Right lobe of liver (tissue), 6 donors: ENCODE measurements around the gene HSP90AB1. TPM values are rescaled to one million over a fixed set of nuclear protein-coding genes. Genes with fewer than 3 reads are reported as not detected.

Experiments
- ATAC-seq, 4 donors: fragments of 200-7000 bp; cut with Tn5 transposase; one replicate each; pipeline ENCODE4 v1.9.1; 2020; ENCODE audit warnings: mild to moderate bottlenecking in 4 of 4, moderate library complexity in 4 of 4
- DNase-seq, 3 donors: peaks; one replicate each; pipeline ENCODE4 v3.0.0-alpha.2; 2020
- H3K27ac ChIP-seq, 3 donors: fragments of 200-600 bp; one replicate each; pipeline ENCODE4 v1.8.0; 2022
- H3K27me3 ChIP-seq, 2 donors: fragments of 200-600 bp; one replicate each; pipeline ENCODE4 v1.8.0; 2022
- H3K36me3 ChIP-seq, 4 donors: fragments of 200-600 bp; sonication (generic) in 1 of 4; one replicate each; pipeline versions ENCODE4 v1.5.1 to v1.8.0; 2017 to 2022; ENCODE audit warnings: control low read depth in 1 of 4
- H3K4me1 ChIP-seq, 4 donors: fragments of 200-600 bp; sonication (generic) in 1 of 4; one replicate each; pipeline versions ENCODE4 v1.5.1 to v1.8.0; 2017 to 2022; ENCODE audit warnings: control low read depth in 1 of 4
- H3K4me3 ChIP-seq, 3 donors: fragments of 200-600 bp; one replicate each; pipeline ENCODE4 v1.8.0; 2022
- H3K9me3 ChIP-seq, 4 donors: fragments of 200-600 bp; sonication (generic) in 1 of 4; one replicate each; pipeline versions ENCODE4 v1.5.1 to v1.8.0; 2017 to 2022; ENCODE audit warnings: control low read depth in 1 of 4
- POLR2A ChIP-seq: fragments of 450-650 bp; IDR thresholded peaks from one replicate; pipeline ENCODE4 v1.6.1; 2017; ENCODE audit warnings: antibody characterized with exemption, mild to moderate bottlenecking
- WGBS: methylation state at CpG from one replicate; pipeline ENCODE4 v1.1.6; 2018; ENCODE audit warnings: low coverage, low lambda C conversion rate; ENCODE audit not compliant: insufficient coverage; ENCODE audit errors: missing lambda C conversion rate; 5-methylcytosine and 5-hydroxymethylcytosine counted together
- intact Hi-C, 2 donors: fragments of 100-400 bp; cut with DNase I; formaldehyde crosslinking; loops; one replicate each; pipeline versions ENCODE4 v1.11.2 to v1.14.1; 2022
- total RNA-seq, 6 experiments: library from RNA; depleted of rRNA in 2 of 6; stranded (reverse); fragments of >200 nt in 2 of 6; fragmentation: NEBNext Ultra II Directional in 3 of 6; extraction: Animal tissue kit (Norgen Biotek cat#: 25700) in 3 of 6; gene quantifications; one replicate each; pipeline versions ENCODE4 v1.1.0 to v1.2.4, GENCODE V29; 2016 to 2023
- TF ChIP-seq, protein P1 (sequence below), 4 donors: fragments of 200-600 bp in 3 of 4; fragments of 450-650 bp in 1 of 4; IDR thresholded peaks; one replicate each; pipeline versions ENCODE4 v1.5.1 to v1.8.0; 2016 to 2022; ENCODE audit warnings: antibody characterized with exemption in 4 of 4, mild to moderate bottlenecking in 2 of 4
- donor health status: DM: no; HTN: yes; CAD: no.
- donor health status: DM: no; HTN: no; CAD: no.
- donor health status: DM: no; HTN: no; CAD: no.
- donor health status: DM: no; HTN: yes; CAD: no.
- donor health status: DM: no; HTN: yes; CAD: no.

The HSP90AB1 gene
- total RNA-seq, 6 experiments from 2014 or later: 183 to 566 (median 345) TPM

DNA sequence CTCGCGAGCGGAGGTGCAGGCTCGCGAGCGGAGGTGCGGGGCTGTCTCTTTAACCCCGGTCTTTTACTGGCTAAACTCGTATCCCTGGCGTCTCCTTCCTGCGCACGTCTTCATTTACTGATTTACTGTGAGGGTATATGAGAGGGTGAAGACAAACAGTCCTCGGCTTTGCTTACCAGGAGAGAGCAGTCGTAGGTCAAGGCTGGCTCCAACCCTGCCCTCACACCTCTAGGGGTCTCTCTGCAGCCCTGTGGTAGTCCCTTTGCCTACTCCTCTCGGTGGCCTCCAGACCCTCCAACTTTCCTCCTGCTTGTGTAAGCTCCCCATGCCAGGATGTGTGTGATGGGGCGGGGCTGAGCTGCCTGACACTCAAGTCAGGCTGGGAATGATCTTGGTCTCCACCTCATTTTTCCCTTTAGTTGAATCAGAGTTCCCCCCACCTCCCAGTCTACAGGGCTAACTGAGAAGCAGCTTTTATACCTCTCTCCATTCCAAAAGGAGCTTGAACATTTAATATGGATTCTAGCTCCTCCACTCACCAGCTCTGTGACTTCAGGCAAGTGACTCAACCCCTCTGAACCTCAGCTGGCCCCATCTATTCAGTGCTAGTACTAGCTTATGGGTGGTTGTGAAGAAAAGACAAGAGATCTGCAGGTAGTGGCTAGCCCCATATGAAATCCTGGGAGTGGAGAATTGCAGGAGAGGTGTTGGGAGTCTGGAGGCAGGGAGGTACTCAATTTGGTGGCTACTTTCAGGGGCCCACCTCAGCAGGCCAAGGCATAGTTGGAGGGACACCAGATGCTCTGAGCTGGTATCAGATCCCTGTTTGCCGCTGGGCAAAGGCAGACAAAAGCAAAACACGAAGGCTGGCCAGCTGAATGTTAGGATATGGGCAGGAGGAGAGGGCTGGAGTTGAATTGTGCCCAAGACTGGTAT is 22.6 kb upstream of the HSP90AB1 start:
- Histone ChIP-seq H3K27ac (peak overlapping the region in 2 of 3 donors; percentile 67 to 78), H3K4me3 (peak overlapping the region; percentile 70 to 80 (median 70)), H3K36me3 (no peaks in the 10 kb centered on the region), H3K27me3 (no peaks in the 10 kb centered on the region), H3K4me1 (peaks cover 0 to 87% (median 35%) of the 10 kb centered on the region in 4 donors), H3K9me3 (no peaks in the 10 kb centered on the region)
- intact Hi-C loops: no loop called here
- WGBS: 5% methylated on average over 10 of the region's 18 CpGs
- TF ChIP-seq, protein P1, sequence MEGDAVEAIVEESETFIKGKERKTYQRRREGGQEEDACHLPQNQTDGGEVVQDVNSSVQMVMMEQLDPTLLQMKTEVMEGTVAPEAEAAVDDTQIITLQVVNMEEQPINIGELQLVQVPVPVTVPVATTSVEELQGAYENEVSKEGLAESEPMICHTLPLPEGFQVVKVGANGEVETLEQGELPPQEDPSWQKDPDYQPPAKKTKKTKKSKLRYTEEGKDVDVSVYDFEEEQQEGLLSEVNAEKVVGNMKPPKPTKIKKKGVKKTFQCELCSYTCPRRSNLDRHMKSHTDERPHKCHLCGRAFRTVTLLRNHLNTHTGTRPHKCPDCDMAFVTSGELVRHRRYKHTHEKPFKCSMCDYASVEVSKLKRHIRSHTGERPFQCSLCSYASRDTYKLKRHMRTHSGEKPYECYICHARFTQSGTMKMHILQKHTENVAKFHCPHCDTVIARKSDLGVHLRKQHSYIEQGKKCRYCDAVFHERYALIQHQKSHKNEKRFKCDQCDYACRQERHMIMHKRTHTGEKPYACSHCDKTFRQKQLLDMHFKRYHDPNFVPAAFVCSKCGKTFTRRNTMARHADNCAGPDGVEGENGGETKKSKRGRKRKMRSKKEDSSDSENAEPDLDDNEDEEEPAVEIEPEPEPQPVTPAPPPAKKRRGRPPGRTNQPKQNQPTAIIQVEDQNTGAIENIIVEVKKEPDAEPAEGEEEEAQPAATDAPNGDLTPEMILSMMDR (IDR thresholded peaks at IDR 0.05): peak in 1 of 4 donors; percentile 4
- no peak for TF ChIP-seq POLR2A
- ATAC-seq (no peak), DNase-seq (no peak)

DNA sequence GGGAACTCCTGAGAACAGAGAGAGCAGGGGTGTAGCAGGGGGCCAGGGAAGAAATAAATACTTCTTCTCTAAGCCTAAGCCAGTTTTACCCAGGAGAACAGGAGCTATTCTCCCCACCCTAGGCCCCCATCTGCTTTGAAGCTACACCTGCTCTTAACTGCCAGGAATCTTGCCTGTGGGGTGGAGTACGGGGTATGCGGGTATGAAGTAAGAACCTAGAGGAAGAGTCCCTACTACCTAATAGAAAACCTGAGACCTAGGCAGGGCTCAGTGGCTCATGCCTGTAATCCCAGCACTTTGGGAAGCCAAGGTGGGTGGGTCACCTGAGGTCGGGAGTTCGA is 22.0 kb upstream of the HSP90AB1 start:
- 54% methylated on average over 2 of the region's 4 CpGs for WGBS
- no peaks in the 10 kb centered on the region for H3K36me3 ChIP-seq
- peaks cover 0 to 91% (median 37%) of the 10 kb centered on the region in 4 donors for H3K4me1 ChIP-seq
- no peaks in the 10 kb centered on the region for H3K9me3 ChIP-seq
- no peaks in the 10 kb centered on the region for H3K27me3 ChIP-seq
- peak overlapping the region in 1 of 3 donors; percentile 80 for H3K4me3 ChIP-seq
- intact Hi-C loops: no loop called here
- DNase-seq: no peak
- H3K27ac ChIP-seq: peak overlapping the region in 1 of 3 donors; percentile 77
- no peak for ATAC-seq
- TF ChIP-seq, protein P1 (IDR thresholded peaks at IDR 0.05): no peak
- TF ChIP-seq POLR2A: no peak

DNA sequence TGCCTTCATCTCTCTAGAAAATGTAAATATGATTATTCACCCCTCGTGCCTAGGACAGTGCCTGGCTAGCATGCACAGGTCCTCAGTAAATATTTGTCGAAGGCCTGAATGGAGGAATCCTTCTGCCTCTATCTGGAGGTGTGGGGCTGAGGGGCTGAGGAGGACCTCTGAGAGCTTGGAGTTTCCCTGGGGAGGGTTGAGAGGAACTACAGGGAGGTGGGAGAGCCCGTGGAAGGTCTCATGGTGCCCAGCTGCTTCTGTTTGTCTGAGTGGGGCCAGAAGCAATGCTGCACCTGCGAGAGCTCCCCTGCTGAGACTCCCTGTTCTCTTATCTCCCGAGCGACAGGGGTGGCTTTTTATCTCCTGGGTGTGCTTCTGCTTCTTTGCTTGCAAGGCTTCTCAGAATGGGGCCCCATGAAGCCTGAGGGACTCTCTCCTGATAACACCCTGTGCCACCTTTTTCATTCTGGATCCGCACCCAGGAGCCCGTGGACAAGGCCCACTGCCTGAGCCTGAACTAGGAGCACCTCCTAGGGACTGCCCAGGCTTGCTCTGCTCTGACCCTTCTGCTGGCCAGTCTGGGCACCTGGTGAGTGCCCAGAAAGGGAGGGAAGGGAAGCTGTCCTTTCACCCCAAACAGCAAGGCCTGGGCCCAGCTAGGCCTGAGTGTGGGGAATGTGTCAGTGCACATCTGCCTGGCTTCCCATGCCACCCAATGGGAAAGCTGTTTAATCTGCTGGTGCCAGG is 21.1 kb upstream of the HSP90AB1 start:
- peaks cover 0 to 92% (median 36%) of the 10 kb centered on the region in 4 donors for H3K4me1 ChIP-seq
- TF ChIP-seq, protein P1 (IDR thresholded peaks at IDR 0.05): peak in 1 of 4 donors; percentile 10
- no peak for TF ChIP-seq POLR2A
- peak overlapping the region in 1 of 3 donors; percentile 77 for H3K27ac ChIP-seq
- 38% methylated on average over 7 of the region's 8 CpGs for WGBS
- intact Hi-C loops: no loop called here
- no peaks in the 10 kb centered on the region for H3K36me3 ChIP-seq
- no peaks in the 10 kb centered on the region for H3K9me3 ChIP-seq
- no peaks in the 10 kb centered on the region for H3K27me3 ChIP-seq
- DNase-seq (peak in 2 of 3 donors; percentile 79 to 84), ATAC-seq (peak in 2 of 4 donors; percentile 7 to 35)
- H3K4me3 ChIP-seq: peak overlapping the region in 1 of 3 donors; percentile 13

DNA sequence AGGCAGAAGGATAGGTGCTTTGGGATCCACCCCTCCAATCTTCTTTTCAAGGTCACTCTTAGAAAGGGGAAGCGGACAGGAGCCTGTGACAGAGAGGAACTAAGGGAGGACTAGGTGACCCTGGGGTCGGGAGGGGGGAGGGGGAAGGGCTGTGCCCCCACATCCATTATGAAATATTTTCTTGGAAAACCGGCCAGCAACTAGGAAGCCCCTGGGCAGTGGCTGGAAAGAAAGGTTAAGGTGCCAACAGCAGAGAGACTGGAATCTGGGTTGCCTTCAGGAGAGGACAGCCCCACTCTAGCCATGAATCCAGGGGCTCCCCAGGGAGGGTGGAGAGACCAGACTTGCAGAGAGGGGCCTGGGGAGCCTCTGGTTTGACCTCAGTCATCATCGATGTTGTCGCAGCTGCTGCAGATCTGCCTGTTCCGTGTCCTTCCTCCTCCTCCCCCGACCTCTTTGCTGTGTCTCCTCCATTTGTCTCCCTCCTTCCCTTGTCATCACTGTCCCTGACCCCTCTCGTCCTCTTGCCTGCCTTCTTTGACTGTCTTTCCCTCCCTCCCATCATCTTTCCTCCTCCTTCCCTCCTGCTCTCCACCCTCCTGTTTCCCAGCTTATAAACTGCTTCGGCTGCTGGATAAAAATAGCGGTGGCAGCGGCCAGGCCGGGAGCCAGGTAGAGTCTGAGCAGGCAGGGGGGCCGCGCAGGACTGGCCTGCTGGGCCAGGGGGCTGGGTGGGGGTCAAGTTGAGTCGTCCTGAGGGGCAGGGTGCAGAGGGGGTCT is 20.3 kb upstream of the HSP90AB1 start:
- H3K4me3 ChIP-seq: no peak overlapping the region
- intact Hi-C loops: no loop called here
- no peaks in the 10 kb centered on the region for H3K9me3 ChIP-seq
- TF ChIP-seq, protein P1 (IDR thresholded peaks at IDR 0.05): no peak
- TF ChIP-seq POLR2A: no peak
- WGBS: 26% methylated on average over 13 of the region's 15 CpGs
- no peaks in the 10 kb centered on the region for H3K27me3 ChIP-seq
- no peak for ATAC-seq
- H3K36me3 ChIP-seq: no peaks in the 10 kb centered on the region
- DNase-seq: no peak
- H3K27ac ChIP-seq: peak overlapping the region in 2 of 3 donors; percentile 20 to 77
- H3K4me1 ChIP-seq: peaks cover 0 to 84% (median 31%) of the 10 kb centered on the region in 4 donors
